Type B pancreatic cell (in vitro differentiated cells): Measurements from ENCODE around the gene PASK. TPM values are rescaled to one million over a fixed set of nuclear protein-coding genes. Genes with fewer than 3 reads are reported as not detected.

Source experiments
- DNase-seq: peaks from one replicate; pipeline ENCODE4 v3.0.0; 2021; ENCODE audit warnings: mixed read lengths; ENCODE audit not compliant: unreplicated experiment; ENCODE audit errors: extremely low spot score
- H3K27ac Mint-ChIP-seq: 2 replicates; pipeline ENCODE4 v1.8.0; 2021; ENCODE audit warnings: mild to moderate bottlenecking, mixed read lengths
- H3K27me3 Mint-ChIP-seq: 2 replicates; pipeline ENCODE4 v1.8.0; 2021; ENCODE audit warnings: mixed read lengths
- H3K36me3 Mint-ChIP-seq: 2 replicates; pipeline ENCODE4 v1.8.0; 2021; ENCODE audit warnings: mixed read lengths
- H3K4me1 Mint-ChIP-seq: one replicate; pipeline ENCODE4 v1.8.0; 2021; ENCODE audit warnings: mixed read lengths; ENCODE audit not compliant: unreplicated experiment
- H3K4me3 Mint-ChIP-seq: 2 replicates; pipeline ENCODE4 v1.8.0; 2021; ENCODE audit warnings: mild to moderate bottlenecking, mixed read lengths
- H3K9me3 Mint-ChIP-seq: 2 replicates; pipeline ENCODE4 v1.8.0; 2021; ENCODE audit warnings: mixed read lengths
- CTCF ChIP-seq: fragments of 200-600 bp; sonication (generic); conservative IDR thresholded peaks from 2 replicates; pipeline ENCODE4 v1.5.0; 2021; ENCODE audit warnings: antibody characterized with exemption, mild to moderate bottlenecking
- total RNA-seq: library from RNA; stranded (reverse); gene quantifications from 2 replicates; pipeline ENCODE4 v1.2.1, GENCODE V29; 2021; ENCODE audit warnings: low replicate concordance

PASK gene
- total RNA-seq, 1 donor from 2014 or later = 50.9 TPM

- Mint-ChIP-seq H3K4me1 (no peaks in the 10 kb centered on the region), H3K27ac (no peak overlapping the region), H3K27me3 (no peaks in the 10 kb centered on the region), H3K4me3 (no peak overlapping the region), H3K36me3 (peaks cover 32% of the 10 kb centered on the region), H3K9me3 (peaks cover 3% of the 10 kb centered on the region)
- no peak for DNase-seq
- TF ChIP-seq CTCF = no peak
Measured at GRCh38 chr2:241088791-241089732, 60.2 kb downstream of the PASK start.

- Mint-ChIP-seq H3K4me3 (no peak overlapping the region), H3K4me1 (no peaks in the 10 kb centered on the region), H3K27me3 (no peaks in the 10 kb centered on the region), H3K36me3 (peaks cover 32% of the 10 kb centered on the region), H3K27ac (no peak overlapping the region), H3K9me3 (peaks cover 3% of the 10 kb centered on the region)
- TF ChIP-seq CTCF = no peak
- DNase-seq = no peak
Measured at GRCh38 chr2:241088376-241088775, 60.9 kb downstream of the PASK start.

GRCh38 chr2:241087420-241088268, 61.6 kb downstream of the PASK start:
- TF ChIP-seq CTCF = no peak
- H3K27me3 Mint-ChIP-seq = no peaks in the 10 kb centered on the region
- H3K36me3 Mint-ChIP-seq = peaks cover 32% of the 10 kb centered on the region
- peaks cover 3% of the 10 kb centered on the region for H3K9me3 Mint-ChIP-seq
- DNase-seq = no peak
- no peak overlapping the region for H3K4me3 Mint-ChIP-seq
- H3K4me1 Mint-ChIP-seq = no peaks in the 10 kb centered on the region
- H3K27ac Mint-ChIP-seq = no peak overlapping the region

GRCh38 chr2:241084856-241085444, 64.3 kb downstream of the PASK start:
- no peak for DNase-seq
- Mint-ChIP-seq H3K27me3 (no peaks in the 10 kb centered on the region), H3K9me3 (peaks cover 3% of the 10 kb centered on the region), H3K4me3 (no peak overlapping the region), H3K27ac (no peak overlapping the region), H3K36me3 (peaks cover 29% of the 10 kb centered on the region), H3K4me1 (peaks cover 12% of the 10 kb centered on the region)
- TF ChIP-seq CTCF = no peak

GRCh38 chr2:241083091-241083415, 66.2 kb downstream of the PASK start:
- no peak for DNase-seq
- Mint-ChIP-seq H3K27me3 (no peaks in the 10 kb centered on the region), H3K4me3 (no peak overlapping the region), H3K27ac (peak overlapping the region; percentile 11), H3K9me3 (peaks cover 3% of the 10 kb centered on the region), H3K4me1 (peaks cover 12% of the 10 kb centered on the region), H3K36me3 (peaks cover 20% of the 10 kb centered on the region)
- TF ChIP-seq CTCF = no peak
